Activated CD8-positive, alpha-beta memory T cell treated with anti-CD3 and anti-CD28 coated beads, Interleukin-2, amount 50 U/mL, for 48 hours (primary cell): ENCODE results near the gene MUC12.
"Not testable (repeated sequence)": the region's sequence is repeated elsewhere in the genome, so short reads cannot be mapped to it uniquely, and the experiment has no call there.

Experiments
- DNase-seq: peaks from one replicate; pipeline ENCODE4 v3.0.0-alpha.2; 2020

Gene MUC12, protein sequence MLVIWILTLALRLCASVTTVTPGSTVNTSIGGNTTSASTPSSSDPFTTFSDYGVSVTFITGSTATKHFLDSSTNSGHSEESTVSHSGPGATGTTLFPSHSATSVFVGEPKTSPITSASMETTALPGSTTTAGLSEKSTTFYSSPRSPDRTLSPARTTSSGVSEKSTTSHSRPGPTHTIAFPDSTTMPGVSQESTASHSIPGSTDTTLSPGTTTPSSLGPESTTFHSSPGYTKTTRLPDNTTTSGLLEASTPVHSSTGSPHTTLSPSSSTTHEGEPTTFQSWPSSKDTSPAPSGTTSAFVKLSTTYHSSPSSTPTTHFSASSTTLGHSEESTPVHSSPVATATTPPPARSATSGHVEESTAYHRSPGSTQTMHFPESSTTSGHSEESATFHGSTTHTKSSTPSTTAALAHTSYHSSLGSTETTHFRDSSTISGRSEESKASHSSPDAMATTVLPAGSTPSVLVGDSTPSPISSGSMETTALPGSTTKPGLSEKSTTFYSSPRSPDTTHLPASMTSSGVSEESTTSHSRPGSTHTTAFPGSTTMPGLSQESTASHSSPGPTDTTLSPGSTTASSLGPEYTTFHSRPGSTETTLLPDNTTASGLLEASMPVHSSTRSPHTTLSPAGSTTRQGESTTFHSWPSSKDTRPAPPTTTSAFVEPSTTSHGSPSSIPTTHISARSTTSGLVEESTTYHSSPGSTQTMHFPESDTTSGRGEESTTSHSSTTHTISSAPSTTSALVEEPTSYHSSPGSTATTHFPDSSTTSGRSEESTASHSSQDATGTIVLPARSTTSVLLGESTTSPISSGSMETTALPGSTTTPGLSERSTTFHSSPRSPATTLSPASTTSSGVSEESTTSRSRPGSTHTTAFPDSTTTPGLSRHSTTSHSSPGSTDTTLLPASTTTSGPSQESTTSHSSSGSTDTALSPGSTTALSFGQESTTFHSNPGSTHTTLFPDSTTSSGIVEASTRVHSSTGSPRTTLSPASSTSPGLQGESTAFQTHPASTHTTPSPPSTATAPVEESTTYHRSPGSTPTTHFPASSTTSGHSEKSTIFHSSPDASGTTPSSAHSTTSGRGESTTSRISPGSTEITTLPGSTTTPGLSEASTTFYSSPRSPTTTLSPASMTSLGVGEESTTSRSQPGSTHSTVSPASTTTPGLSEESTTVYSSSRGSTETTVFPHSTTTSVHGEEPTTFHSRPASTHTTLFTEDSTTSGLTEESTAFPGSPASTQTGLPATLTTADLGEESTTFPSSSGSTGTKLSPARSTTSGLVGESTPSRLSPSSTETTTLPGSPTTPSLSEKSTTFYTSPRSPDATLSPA (N-terminal part only)

DNA sequence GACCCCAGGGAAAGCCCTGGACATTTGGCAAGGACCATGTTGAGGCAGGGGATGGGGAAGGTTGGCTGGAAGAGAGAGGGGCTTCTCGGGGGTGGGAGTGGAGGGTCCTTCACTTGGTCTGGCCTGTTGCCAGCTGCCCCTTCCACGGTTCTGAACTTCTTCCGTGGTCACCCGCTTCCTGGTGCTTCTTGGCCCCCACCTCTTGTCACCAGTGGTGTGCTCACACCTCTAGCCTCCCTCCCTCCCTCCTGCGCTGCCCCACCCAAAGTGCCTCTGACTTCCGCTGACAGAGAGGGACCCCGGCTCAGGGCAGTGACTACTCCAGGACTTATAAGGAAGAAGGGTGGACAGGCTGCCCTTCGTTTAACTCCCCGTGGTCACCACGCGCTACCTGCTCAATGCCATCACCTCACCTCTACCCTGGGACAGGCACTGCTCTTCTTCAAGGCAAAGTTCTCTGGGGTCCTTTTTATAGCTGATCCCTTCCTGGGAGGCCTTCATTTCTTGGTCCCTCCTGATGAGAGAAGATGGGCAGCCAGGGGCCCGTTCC, at the start of gene MUC12:
TSS of gene MUC12 (plus strand) at position 500 of the 550 bp plus-strand sequence. CDS start 58 bp downstream, outside the sequence.
- DNase-seq: no peak

DNA sequence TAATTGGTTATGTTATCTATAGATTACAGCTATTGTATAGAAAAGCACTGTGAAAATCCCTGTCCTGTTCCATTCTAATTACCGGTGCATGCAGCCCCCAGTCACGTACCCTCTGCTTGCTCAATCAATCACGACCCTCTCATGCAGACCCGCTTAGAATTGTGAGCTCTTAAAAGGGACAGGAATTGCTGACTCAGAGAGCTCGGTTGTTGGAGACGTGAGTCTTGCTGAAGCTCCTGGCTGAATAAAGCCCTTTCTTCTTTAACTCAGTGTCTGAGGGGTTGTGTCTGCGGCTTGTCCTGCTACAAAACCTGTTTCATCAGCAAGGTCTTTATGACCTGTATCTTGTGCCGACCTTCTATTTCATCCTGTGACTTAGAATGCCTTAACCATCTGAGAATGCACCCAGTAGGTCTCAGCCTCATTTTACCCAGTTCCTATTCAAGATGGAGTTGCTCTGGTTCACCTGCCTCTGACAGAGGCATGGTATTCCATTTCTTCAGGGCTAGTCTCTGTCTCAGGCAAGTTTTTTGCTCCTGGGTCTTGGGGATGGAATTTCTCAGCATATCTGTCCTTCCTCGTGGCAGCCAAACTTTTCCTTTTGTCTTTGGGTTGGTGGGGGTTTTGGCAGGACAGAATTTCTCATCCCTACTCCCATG, 49.5 kb upstream of the MUC12 start:
- DNase-seq: not testable (repeated sequence)

DNA sequence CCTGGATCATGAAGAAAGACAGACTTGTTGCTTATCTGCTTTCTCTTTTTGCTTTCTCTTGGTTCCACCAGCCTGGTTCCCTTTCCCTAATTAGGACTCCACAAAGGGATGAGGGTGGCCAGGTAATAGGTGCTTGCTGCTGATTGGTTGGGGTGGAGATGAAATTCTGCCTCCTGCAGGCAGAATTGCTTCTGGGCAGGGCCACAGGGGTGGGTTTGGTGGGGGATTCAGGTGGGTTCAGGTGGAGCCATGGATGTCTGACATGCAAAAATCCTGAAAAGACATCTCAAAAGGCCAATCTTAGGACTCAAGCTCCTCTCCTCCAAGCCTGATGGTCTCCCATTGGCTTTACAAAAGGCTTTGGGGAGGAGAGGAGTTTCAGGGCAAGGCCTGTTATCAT, 48.3 kb upstream of the MUC12 start:
- DNase-seq: no peak

DNA sequence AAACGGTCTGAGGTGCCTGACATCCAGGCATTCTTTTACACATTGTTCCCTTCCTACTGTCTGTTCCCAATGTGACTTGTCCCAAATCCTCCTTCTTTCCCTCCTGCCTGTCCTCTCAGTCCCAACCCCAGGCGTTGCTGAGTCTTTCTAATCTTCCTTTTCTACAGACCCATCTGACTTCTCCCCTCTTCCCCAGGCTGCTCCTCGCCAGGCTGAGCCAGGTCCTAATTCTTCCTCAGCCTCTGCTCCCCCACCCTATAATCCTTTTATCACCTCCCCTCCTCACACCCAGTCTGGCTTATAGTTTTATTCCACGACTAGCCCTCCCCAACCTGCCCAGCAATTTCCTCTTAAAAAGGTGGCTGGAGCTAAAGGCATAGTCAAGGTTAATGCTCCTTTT, 45.7 kb upstream of the MUC12 start:
- DNase-seq: not testable (repeated sequence)

DNA sequence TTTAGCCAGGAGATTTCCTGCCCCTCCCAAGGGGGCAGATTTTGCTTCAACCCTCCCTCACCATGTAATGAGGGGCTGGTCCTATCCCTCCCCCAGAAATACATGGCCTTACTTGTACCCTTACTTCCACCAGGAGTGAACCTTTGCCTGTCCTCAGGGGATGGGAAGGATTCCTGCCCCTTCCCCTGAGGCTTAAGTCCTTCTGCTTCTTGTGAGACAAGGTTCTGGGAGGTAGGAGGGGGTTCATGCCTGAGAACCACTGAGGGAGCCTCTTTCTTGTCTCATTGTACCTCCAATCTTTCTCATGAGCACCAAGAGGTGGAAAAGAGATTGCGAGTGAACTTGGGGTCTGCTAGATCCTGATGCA, 39.6 kb upstream of the MUC12 start:
- no peak for DNase-seq

DNA sequence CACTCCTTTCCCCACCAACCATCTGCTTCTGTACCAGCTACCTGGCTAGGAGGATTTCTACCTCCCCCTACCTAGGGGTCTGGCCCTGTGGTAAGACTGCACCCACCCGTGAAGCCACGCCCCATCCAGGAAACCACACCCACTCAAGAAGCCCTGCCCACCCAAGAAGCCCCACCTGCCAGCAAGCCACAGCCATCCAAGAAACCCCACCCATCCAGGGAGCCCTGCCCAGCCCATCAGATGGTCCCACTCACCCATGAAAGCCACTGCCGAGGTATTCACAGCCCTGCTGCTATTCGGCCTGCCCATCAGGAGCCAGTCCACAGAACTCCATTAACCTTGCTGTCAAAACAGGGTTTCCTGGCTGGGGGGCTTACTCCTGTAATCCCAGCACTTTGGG, 35.6 kb upstream of the MUC12 start:
- no peak for DNase-seq

DNA sequence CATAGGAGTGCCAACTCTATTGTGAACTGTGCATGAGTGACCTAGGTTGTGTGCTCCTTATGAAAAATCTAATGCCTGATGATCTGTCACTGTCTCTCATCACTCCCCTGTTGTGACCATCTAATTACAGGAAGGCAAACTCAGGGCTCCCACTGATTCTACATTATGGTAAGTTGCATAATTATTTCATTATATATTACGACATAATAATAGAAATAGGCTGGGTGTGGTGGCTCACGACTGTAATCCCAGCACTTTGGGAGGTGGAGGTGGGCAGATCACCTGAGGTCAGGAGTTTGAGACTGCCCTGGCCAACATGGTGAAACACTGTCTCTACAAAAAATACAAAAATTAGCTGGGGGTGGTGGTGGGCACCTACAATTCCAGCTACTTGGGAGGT, 34.0 kb upstream of the MUC12 start:
- DNase-seq: not testable (repeated sequence)

DNA sequence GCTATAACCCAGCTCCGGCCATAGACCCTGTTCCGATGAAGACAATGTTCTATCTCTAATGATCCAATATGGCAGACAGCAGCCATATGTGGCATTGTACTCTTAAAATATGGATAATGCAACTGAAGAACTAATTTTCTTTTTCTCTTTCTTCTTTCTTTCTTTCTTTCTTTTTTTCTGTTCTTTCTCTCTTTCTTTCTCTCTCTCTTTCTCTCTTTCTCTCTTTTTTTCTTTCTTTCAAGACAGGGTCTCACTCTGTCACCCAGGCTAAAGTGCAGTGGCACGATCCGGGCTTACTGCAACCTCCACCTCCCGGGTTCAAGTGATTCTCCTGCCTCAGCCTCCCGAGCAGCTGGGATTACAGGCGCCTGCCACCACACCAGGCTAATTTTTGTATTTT, 33.2 kb upstream of the MUC12 start:
- not testable (repeated sequence) for DNase-seq

DNA sequence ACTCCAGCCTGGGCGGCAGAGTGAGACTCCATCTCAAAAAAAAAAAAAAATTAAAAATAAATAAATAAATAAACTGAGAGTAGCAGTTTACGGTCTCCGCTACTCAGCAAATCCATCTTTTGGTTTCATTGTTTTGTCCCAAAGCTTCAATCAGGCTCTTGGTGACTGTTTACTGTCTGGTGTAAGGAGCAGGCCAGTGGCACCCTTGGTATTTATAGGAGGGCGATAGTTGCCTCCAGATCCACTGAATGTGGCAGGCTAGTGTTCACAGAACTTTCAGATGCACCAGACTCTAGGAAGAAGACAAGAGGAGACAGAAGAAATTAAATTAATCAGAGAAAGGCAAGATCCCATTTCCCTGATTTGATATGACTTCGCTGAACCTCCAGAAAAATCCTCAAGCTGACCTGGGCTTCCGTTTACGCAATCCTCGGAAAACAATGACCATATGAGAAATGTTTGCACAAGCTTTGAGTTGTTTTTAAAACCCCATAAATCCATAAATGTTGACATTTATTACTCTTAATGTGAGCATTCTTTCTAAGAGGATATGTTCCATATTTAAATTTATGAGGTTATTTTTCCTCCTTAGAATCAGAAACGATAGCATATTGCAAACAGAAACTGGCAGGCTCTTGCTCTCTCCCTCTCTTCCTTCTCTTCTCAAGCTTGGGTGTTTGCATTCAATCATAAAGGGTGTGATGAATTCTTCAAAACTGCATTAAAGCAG, 27.2 kb upstream of the MUC12 start:
- no peak for DNase-seq

DNA sequence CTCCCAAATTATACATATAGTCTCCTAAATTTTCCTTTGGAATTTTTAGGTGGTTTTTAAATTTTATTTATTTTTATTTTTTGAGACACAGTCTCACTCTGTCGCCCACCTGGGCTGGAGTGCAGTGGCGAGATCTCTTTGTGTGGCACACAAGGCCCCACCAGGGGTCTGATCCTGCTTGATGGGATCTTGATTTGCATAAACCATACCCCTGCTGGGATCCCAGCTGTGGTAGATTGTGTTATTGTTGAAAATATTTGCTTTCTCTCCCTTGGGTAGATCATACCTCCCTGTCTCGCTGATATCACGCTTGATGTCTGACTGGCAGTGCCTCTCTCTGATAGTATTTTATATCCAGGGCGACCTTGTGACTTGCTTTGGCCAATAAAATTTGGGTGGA, 25.7 kb upstream of the MUC12 start:
- no peak for DNase-seq

DNA sequence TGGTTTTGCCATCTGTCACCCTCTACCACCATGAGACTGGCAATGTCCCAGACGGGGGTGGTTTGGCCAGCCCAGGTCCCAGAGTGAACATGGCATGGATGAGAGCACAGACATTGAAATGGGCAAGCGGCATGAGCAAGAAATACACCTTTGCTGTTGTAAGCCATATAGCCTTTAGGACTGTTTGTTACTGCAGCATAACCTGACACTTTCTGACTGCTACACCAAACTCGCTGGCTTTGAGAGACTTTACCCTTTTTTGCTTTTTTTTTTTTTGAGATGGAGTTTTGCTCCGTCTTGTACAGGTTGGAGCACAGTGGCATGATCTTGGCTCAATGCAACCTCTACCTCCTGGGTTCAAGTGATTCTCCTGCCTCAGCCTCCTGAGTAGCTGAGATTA, 25.2 kb upstream of the MUC12 start:
- no peak for DNase-seq

DNA sequence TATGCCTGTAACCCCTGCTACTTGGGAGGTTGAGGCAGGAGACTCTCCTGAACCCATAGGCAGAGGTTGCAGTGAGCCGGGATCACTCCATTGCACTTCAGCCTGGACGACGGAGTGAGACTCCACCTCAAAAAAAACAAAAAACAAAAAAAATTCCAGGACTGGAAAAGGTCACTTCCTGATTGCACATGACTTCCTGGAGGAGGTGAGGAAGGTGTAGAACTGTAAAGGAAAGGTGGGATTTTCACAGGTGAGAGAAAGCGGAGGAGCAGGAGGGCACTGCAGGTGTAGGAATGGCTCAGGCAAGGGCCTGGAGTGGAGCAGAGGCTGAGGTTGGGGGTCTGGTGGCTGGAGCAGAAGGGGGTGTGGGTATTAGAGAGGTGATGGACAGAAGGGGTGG, 23.3 kb upstream of the MUC12 start:
- no peak for DNase-seq

DNA sequence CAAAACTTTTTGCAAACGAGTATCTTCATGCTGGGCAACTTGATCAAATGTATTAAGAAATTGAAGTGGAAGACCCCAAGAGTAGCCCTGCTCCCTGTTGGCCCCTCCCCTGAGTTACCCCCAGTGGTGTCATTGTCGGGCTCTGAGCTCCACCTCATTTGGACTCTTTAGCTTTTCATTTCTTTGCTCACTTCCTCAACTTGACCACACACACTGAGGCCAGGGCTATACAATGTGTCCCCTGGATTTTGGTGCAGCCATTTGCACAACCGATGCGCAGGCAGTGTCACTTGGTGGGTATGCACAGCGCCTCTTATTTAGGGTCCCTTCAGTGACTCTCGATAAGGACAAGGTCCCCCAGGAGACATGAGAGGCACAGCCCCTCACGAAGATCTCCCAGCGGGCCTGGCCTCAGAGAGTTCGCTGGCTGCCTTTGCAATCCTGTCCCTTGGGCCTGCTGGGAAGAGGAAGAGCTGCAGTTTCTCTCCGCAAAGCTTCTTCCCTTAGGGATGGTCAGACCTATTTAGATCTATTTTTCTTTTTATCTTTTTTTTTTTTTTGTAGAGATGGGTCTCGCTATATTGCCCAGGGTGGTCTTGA, 22.5 kb upstream of the MUC12 start:
- no peak for DNase-seq

DNA sequence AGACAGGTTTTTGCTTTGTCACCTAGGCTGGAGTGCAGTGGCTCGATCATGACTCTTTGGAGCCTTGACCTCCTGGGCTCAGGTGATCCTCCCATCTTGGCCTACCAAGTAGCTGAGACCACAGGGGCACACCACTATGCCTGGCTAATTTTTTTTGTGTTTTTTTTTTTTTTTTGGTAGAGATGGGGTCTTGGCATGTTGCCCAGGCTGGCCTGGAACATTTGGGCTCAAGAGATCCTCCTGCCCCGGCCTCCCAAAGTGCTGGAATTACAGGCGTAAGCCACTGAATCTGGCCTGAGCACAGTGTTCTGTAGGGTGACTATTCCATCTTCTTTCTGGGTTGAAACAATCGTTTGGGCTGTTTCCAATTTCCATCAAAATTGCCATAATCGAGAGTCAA, 21.6 kb upstream of the MUC12 start:
- DNase-seq: no peak

DNA sequence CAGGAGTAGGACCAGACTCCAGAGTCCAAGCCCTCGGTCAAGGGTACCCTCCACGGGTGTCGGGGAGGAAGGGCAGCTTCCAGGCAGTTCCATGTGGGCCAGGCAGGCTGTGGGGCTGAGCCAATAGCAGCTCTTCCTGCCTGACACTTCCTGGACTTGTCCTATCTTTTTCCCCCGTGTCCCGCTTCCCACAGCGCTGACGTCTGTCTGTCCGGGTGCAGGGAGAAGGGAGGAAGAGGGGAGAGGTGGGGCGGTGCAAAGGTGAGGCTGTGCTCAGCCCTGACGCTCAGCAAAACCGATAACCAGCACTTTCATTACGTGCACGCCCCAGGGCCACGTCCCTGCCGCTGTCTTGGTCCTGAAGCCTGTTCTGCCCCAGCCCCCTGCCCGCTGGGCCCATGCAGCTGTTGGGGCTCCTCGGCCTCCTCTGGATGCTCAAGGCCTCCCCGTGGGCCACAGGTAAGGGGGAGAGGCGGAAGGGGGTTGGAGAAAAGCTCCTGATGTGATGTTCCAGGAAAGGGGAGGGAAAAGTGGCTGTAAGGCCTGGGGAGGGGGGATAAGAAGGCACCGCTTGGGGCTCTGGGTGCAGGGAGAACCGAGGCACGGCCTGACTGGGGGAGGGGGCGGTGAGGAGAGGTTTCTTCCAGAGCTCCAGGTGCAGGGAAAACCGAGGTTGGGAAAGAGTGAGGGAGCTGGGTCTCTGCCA, 20.0 kb upstream of the MUC12 start, which contains the start of gene MUC3A:
TSS of gene MUC3A (plus strand) at position 308 of the 706 bp plus-strand sequence. CDS start at position 399, 91 bp downstream.
- DNase-seq: no peak

DNA sequence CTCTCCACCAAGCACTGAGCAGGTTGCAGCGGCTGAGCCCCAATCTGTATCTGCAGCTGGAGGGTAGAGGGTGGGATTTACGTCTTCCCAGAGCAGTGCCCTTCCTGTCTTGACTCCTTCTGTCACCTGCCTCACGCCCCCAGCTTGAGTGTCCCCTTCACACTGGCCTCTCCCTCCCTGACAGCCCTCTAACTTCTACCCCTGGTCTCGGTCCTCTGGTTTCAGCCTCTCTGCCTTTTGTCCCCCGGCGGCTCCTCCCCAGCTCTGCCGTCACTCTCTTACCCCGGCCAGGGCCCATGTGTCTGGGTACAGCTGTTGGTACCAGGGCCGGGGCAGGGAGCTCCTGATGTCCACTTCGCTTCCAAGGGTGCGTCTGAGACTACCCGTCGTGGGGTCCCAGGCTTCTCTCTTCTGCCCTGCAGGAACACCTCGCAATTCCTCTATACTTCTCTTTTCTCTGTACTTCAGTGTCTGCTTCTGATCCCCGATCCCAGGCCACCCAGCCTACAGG, 19.4 kb upstream of the MUC12 start:
- no peak for DNase-seq

DNA sequence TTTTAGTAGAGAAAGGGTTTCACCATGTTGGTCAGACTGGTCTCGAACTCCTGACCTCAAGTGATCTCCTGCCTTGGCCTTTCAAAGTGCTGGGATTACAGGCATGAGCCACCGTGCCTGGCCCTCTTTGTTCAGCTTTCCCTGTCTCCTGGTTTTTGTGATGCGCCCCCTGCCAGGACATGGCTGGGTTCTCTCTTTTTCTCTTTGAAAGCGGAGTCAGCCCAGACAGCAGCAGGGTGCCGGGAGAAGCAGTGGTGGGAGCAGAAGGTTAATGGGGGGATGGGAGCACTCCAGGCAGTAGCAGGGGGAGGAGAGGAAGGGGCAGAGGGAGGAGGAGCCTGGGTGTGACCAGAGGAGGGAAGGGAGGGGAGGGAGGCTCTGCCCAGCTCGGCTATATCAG, 18.2 kb upstream of the MUC12 start:
- no peak for DNase-seq

DNA sequence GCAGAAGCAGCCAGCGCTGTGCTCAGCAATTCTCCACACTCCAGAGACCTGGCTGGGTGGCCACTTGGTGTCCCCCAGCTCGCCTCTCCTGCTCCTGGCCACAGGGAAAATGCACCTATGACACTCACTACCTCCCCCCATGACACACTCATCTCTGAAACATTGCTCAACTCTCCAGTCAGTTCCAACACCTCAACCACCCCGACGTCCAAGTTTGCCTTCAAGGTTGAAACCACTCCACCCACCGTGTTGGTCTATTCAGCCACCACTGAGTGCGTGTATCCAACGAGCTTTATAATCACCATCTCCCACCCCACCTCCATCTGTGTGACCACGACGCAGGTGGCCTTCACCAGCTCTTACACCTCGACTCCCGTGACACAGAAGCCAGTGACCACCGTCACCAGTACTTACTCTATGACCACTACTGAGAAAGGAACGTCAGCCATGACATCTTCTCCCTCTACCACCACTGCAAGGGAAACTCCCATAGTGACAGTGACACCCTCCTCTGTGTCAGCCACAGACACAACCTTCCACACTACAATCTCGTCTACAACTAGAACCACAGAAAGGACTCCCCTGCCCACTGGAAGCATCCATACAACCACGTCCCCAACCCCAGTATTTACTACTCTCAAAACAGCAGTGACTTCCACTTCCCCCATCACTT, 17.3 kb upstream of the MUC12 start:
- DNase-seq: peak; percentile 66

DNA sequence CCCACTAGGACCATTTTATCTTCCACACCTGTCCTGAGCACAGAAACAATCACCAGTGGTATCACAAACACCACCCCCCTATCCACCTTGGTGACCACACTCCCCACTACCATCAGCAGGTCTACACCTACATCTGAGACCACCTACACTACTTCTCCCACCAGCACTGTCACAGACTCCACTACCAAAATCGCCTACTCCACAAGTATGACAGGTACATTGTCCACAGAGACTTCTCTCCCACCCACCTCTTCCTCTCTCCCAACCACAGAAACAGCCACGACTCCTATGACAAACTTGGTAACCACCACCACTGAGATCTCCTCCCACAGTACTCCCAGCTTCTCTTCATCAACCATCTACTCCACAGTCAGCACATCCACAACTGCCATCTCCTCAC, 16.7 kb upstream of the MUC12 start:
- DNase-seq: no peak
